ENCODE data around the gene ADCYAP1R1. TPM values are rescaled to one million over a fixed set of nuclear protein-coding genes. Genes with fewer than 3 reads are reported as not detected.

ADCYAP1R1 gene
- total and polyA plus RNA-seq, 2 of the 8 experiments (the other 6 are each of a cell fraction or from before 2014, with no cell fraction given): 14.4 to 14.6 TPM

DNA sequence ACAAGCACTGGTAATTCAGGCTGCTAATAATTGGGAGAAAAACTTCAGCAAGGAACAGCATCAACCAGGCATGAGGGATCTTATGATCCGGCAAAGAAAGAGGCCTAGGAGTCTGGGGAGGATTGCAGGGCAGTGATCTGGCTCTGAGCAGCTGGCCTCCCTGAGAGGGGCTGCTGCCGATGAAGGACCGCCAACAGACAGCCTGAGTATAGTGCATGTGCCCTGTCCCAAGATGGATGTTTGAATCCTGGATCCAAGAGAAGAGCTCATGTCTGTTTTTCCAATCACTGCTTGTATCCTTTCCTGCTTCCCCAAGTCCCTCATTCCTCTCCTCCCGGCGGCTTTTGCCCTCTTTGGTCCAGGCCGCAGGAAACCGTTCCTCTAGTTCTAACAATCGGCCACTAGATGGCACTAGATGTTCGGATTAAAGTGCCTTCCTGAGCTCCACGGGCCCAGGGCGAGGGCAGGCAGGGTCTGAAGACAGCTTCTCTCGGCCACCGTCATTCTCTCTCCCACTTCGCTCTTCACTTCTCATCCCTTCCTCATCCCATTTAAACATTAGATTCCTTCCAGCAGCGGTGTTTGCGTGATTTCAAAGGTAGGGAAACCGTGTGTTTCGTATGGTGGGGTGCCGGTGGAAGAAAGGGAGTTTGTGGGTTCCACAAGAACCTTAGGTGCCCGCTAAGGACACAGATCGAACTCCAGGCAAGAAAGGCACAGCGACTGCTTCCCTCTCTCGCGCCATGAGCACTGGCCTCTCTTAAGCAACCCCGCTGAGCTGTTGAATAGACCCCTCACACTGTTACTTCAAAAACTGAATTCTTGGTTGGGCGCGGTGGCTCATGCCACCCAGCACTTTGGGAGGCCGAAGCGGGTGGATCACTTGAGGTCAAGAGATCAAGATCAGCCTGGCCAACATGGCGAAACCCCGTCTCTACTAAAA lies 82.4 kb downstream of the ADCYAP1R1 start:
- no peak overlapping the region for H2BK20ac ChIP-seq (ENCODE audit: low read length)
- no peak overlapping the region for H4K8ac ChIP-seq (ENCODE audit: extremely low read depth, insufficient read depth, low read length)
- WGBS, 2 experiments (ENCODE audit: extremely low coverage in 1 of 2, insufficient coverage in 1 of 2, insufficient read length in 1 of 2, insufficient replicate concordance in 2 of 2, low coverage in 1 of 2, low lambda C conversion rate in 2 of 2, missing lambda C conversion rate in 1 of 2): 49% methylated on average over 31 of the region's 31 CpGs; no CpG with 5 or more reads in 1 of the 2 experiments
- no peak overlapping the region for H3K9ac ChIP-seq (replicated peaks in 1 of 4; ENCODE audit: extremely low read depth in 1 of 4, low read depth in 3 of 4, low read length in 3 of 4)
- no peak overlapping the region for H2BK120ac ChIP-seq (replicated peaks; ENCODE audit: low read depth, low read length)
- H3K4me2 ChIP-seq (ENCODE audit: insufficient read depth in 1 of 2, low read depth in 2 of 2, low read length in 2 of 2): peak overlapping the region in 1 of 2 experiments; percentile 36; a peak in 2 of 4 replicates
- no peak overlapping the region for H2AK5ac ChIP-seq (ENCODE audit: low read depth, low read length)
- no peaks in the 10 kb centered on the region for H3K79me2 ChIP-seq (ENCODE audit: control insufficient read depth in 1 of 2, insufficient read depth in 2 of 2, low read length in 2 of 2)
- no peak overlapping the region for H2BK15ac ChIP-seq (ENCODE audit: low read length)
- no peaks in the 10 kb centered on the region for H3K79me1 ChIP-seq (ENCODE audit: low read depth, low read length)
- no peak overlapping the region for H3K23ac ChIP-seq (ENCODE audit: insufficient read length)
- FAIRE-seq (peak; percentile 90), DNase-seq (ENCODE audit: low read depth in 1 of 2, low spot score in 2 of 2) (peak; percentile 56 to 84)
- H3K4me1 ChIP-seq (replicated peaks in 1 of 4; ENCODE audit: control insufficient read depth in 3 of 4, insufficient read depth in 4 of 4, low read length in 3 of 4): no peaks in the 10 kb centered on the region; a peak in 1 of 7 replicates
- CTCF ChIA-PET (ENCODE audit: partially characterized antibody): interaction anchor here (0.6 to 6.0 kb wide), 62 partner anchors 8 to 1070 kb away, joined by 3 to 68 read pairs (median 4); no protein-coding TSS in a partner anchor
- no peak overlapping the region for H3K27ac ChIP-seq (ENCODE audit: low read depth, low read length)
- POLR2A ChIA-PET (ENCODE audit: partially characterized antibody): no interaction called here
- no peak overlapping the region for H3K14ac ChIP-seq (ENCODE audit: insufficient read length)
- H3K27me3 ChIP-seq (replicated peaks in 1 of 4; ENCODE audit: control insufficient read depth in 3 of 4, extremely low read depth in 1 of 4, insufficient read depth in 3 of 4, low read length in 3 of 4): no peaks in the 10 kb centered on the region
- H4K20me1 ChIP-seq (replicated peaks in 1 of 2; ENCODE audit: control insufficient read depth in 1 of 2, insufficient read depth in 2 of 2, low read length in 2 of 2): no peaks in the 10 kb centered on the region
- H4K91ac ChIP-seq (replicated peaks; ENCODE audit: insufficient read length, low read length): no peak overlapping the region
- no peaks in the 10 kb centered on the region for H3K9me3 ChIP-seq (ENCODE audit: insufficient read depth in 2 of 2, low read depth in 1 of 2, low read length in 1 of 2)
- no peak overlapping the region for H2BK12ac ChIP-seq (ENCODE audit: low read depth, low read length)
- H3K36me3 ChIP-seq (ENCODE audit: control insufficient read depth in 2 of 4, insufficient read depth in 4 of 4, low read length in 3 of 4): no peaks in the 10 kb centered on the region
- no peak overlapping the region for H4K5ac ChIP-seq (ENCODE audit: insufficient read length, low read depth, low read length)
- H3K56ac ChIP-seq (replicated peaks; ENCODE audit: insufficient read length, low read depth, low read length): no peak overlapping the region
- peak overlapping the region in 1 of 4 experiments; percentile 26; a peak in 1 of 8 replicates for H3K4me3 ChIP-seq (ENCODE audit: extremely low read depth in 1 of 4, insufficient read depth in 2 of 4, low read depth in 3 of 4, low read length in 4 of 4)
- H2AFZ ChIP-seq (ENCODE audit: low read length): peak overlapping the region; percentile 71; the same call in 1 of the 2 replicates
- no peak overlapping the region for H3K4ac ChIP-seq (replicated peaks; ENCODE audit: insufficient read length, low read depth, low read length)
- no peak overlapping the region for H2BK5ac ChIP-seq (ENCODE audit: low read depth, low read length)
- 0 out of 2 replicates have a peak overlapping the region, but pooled peaks have one; percentile 2 for H3K18ac ChIP-seq (ENCODE audit: extremely low read depth, low read length)
- H3K23me2 ChIP-seq (ENCODE audit: low read depth, low read length): no peaks in the 10 kb centered on the region
- 0 out of 2 replicates have a peak, but pooled peaks have one; percentile 17 for TF ChIP-seq YY1 (IDR thresholded peaks at IDR 0.05; ENCODE audit: low read depth, low read length)
- TF ChIP-seq BRCA1 (IDR thresholded peaks at IDR 0.05; ENCODE audit: low read depth, low read length): no peak
- no peak for TF ChIP-seq RFX5 (IDR thresholded peaks at IDR 0.05; ENCODE audit: borderline replicate concordance, low read depth, low read length)
- TF ChIP-seq POLR2A (IDR thresholded peaks at IDR 0.05; ENCODE audit: control extremely low read depth in 1 of 2, low read depth in 2 of 2, low read length in 2 of 2): no peak
- TF ChIP-seq, protein P1, sequence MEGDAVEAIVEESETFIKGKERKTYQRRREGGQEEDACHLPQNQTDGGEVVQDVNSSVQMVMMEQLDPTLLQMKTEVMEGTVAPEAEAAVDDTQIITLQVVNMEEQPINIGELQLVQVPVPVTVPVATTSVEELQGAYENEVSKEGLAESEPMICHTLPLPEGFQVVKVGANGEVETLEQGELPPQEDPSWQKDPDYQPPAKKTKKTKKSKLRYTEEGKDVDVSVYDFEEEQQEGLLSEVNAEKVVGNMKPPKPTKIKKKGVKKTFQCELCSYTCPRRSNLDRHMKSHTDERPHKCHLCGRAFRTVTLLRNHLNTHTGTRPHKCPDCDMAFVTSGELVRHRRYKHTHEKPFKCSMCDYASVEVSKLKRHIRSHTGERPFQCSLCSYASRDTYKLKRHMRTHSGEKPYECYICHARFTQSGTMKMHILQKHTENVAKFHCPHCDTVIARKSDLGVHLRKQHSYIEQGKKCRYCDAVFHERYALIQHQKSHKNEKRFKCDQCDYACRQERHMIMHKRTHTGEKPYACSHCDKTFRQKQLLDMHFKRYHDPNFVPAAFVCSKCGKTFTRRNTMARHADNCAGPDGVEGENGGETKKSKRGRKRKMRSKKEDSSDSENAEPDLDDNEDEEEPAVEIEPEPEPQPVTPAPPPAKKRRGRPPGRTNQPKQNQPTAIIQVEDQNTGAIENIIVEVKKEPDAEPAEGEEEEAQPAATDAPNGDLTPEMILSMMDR (IDR thresholded peaks at IDR 0.05; ENCODE audit: control extremely low read depth in 1 of 3, insufficient read depth in 1 of 3, low read depth in 1 of 3, low read length in 3 of 3): peak; percentile 50 to 83 (median 82)
- peak; percentile 87 to 93 for TF ChIP-seq RAD21 (IDR thresholded peaks at IDR 0.05 in 1 of 2, conservative IDR thresholded peaks at IDR 0.05 in 1 of 2; ENCODE audit: low read depth in 2 of 2, low read length in 2 of 2)
- TF ChIP-seq, protein P2, sequence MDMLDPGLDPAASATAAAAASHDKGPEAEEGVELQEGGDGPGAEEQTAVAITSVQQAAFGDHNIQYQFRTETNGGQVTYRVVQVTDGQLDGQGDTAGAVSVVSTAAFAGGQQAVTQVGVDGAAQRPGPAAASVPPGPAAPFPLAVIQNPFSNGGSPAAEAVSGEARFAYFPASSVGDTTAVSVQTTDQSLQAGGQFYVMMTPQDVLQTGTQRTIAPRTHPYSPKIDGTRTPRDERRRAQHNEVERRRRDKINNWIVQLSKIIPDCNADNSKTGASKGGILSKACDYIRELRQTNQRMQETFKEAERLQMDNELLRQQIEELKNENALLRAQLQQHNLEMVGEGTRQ (IDR thresholded peaks at IDR 0.05; ENCODE audit: low read length): no peak
